Measurements from ENCODE around the gene HSD17B12.
"Not testable (repeated sequence)": the region's sequence is repeated elsewhere in the genome, so short reads cannot be mapped to it uniquely, and the experiment has no call there.

The HSD17B12 gene

GRCh38 chr11:43746670-43747069 is 66.1 kb downstream of the HSD17B12 start:
- Mint-ChIP-seq H3K9me3 (peaks cover 24% of the 10 kb centered on the region), H3K27me3 (no peaks in the 10 kb centered on the region), H3K4me1 (no peaks in the 10 kb centered on the region), H3K27ac (no peak overlapping the region), H3K4me3 (no peak overlapping the region), H3K36me3 (ENCODE audit: low read depth) (peaks cover 40% of the 10 kb centered on the region)
- no peak for DNase-seq
- no peak for ATAC-seq

GRCh38 chr11:43747130-43747802 is 66.7 kb downstream of the HSD17B12 start:
- ATAC-seq (no peak), DNase-seq (no peak)
- no peaks in the 10 kb centered on the region for H3K4me1 Mint-ChIP-seq
- H3K27me3 Mint-ChIP-seq, result no peaks in the 10 kb centered on the region
- H3K4me3 Mint-ChIP-seq, result no peak overlapping the region
- no peak overlapping the region for H3K27ac Mint-ChIP-seq
- peaks cover 24% of the 10 kb centered on the region for H3K9me3 Mint-ChIP-seq
- peaks cover 39% of the 10 kb centered on the region for H3K36me3 Mint-ChIP-seq (ENCODE audit: low read depth)

- peaks cover 23% of the 10 kb centered on the region for H3K9me3 Mint-ChIP-seq
- H3K36me3 Mint-ChIP-seq (ENCODE audit: low read depth), result peaks cover 31% of the 10 kb centered on the region
- no peak overlapping the region for H3K4me3 Mint-ChIP-seq
- ATAC-seq, result no peak
- H3K27ac Mint-ChIP-seq, result no peak overlapping the region
- H3K4me1 Mint-ChIP-seq, result no peaks in the 10 kb centered on the region
- no peak for DNase-seq
- H3K27me3 Mint-ChIP-seq, result no peaks in the 10 kb centered on the region
Measured at GRCh38 chr11:43748095-43748494, 67.6 kb downstream of the HSD17B12 start.

- Mint-ChIP-seq H3K27me3 (no peaks in the 10 kb centered on the region), H3K36me3 (ENCODE audit: low read depth) (peaks cover 29% of the 10 kb centered on the region), H3K4me3 (no peak overlapping the region), H3K4me1 (no peaks in the 10 kb centered on the region), H3K9me3 (peaks cover 19% of the 10 kb centered on the region), H3K27ac (no peak overlapping the region)
- DNase-seq (no peak), ATAC-seq (no peak)
Measured at GRCh38 chr11:43751726-43752125, 71.2 kb downstream of the HSD17B12 start.

DNA sequence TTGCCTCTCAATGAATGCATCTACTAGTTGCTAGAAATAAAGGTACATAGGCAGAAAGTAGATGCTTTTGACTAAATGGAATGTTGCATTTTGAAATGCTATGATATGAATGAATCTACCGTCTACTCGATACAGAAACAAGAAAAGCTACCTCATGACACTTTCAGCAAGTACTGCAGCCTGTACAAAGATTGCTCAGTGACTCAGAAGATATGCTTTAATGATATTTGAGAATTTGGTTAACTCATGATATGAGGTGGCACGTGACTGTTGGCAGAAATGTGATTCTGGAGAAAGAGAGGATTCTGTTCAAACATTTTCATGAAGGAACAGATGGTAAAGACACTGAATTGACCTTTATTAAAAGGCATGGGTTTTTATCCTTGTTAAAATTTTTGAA is 76.0 kb downstream of the HSD17B12 start:
- ATAC-seq (no peak), DNase-seq (no peak)
- Mint-ChIP-seq H3K27me3 (no peaks in the 10 kb centered on the region), H3K4me1 (no peaks in the 10 kb centered on the region), H3K4me3 (no peak overlapping the region), H3K36me3 (ENCODE audit: low read depth) (peaks cover 39% of the 10 kb centered on the region), H3K9me3 (peaks cover 9% of the 10 kb centered on the region), H3K27ac (no peak overlapping the region)

- Mint-ChIP-seq H3K4me1 (no peaks in the 10 kb centered on the region), H3K36me3 (ENCODE audit: low read depth) (peaks cover 42% of the 10 kb centered on the region), H3K9me3 (peaks cover 20% of the 10 kb centered on the region), H3K27ac (no peak overlapping the region), H3K27me3 (no peaks in the 10 kb centered on the region), H3K4me3 (no peak overlapping the region)
- ATAC-seq (no peak), DNase-seq (no peak)
Measured at GRCh38 chr11:43758927-43759326, 78.4 kb downstream of the HSD17B12 start.

- ATAC-seq, result no peak
- no peaks in the 10 kb centered on the region for H3K4me1 Mint-ChIP-seq
- H3K27ac Mint-ChIP-seq, result no peak overlapping the region
- no peaks in the 10 kb centered on the region for H3K27me3 Mint-ChIP-seq
- no peak for DNase-seq
- no peak overlapping the region for H3K4me3 Mint-ChIP-seq
- peaks cover 27% of the 10 kb centered on the region for H3K9me3 Mint-ChIP-seq
- H3K36me3 Mint-ChIP-seq (ENCODE audit: low read depth), result peaks cover 40% of the 10 kb centered on the region
Measured at GRCh38 chr11:43760902-43761301, 80.4 kb downstream of the HSD17B12 start.

- Mint-ChIP-seq H3K36me3 (ENCODE audit: low read depth) (peaks cover 38% of the 10 kb centered on the region), H3K4me1 (no peaks in the 10 kb centered on the region), H3K4me3 (no peak overlapping the region), H3K27me3 (no peaks in the 10 kb centered on the region), H3K9me3 (peaks cover 30% of the 10 kb centered on the region), H3K27ac (no peak overlapping the region)
- ATAC-seq (no peak), DNase-seq (no peak)
Measured at GRCh38 chr11:43765194-43765593, 84.7 kb downstream of the HSD17B12 start.

DNA sequence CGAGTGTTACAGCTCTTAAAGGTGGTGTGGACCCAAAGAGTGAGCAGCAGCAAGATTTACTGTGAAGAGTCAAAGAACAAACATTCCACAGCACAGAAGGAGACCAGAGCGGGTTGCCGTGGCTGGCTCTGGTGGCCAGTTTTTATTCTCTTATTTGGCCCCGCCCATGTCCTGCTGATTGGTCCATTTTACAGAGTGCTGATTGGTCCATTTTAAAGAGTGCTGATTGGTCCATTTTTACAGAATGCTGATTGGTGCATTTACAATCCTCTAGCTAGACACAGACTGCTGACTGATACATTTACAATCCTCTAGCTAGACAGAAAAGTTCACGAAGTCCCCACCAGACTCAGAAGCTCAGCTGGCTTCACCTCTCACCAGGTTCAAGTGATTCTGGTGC is 88.1 kb downstream of the HSD17B12 start:
- Mint-ChIP-seq H3K9me3 (peaks cover 20% of the 10 kb centered on the region), H3K36me3 (ENCODE audit: low read depth) (peaks cover 34% of the 10 kb centered on the region)
- not testable (repeated sequence) for H3K27ac Mint-ChIP-seq, DNase-seq, H3K27me3 Mint-ChIP-seq, H3K4me1 Mint-ChIP-seq, ATAC-seq, H3K4me3 Mint-ChIP-seq

GRCh38 chr11:43770173-43770572 is 89.6 kb downstream of the HSD17B12 start:
- Mint-ChIP-seq H3K27ac (no peak overlapping the region), H3K9me3 (peaks cover 12% of the 10 kb centered on the region), H3K4me3 (no peak overlapping the region), H3K4me1 (no peaks in the 10 kb centered on the region), H3K27me3 (no peaks in the 10 kb centered on the region), H3K36me3 (ENCODE audit: low read depth) (peaks cover 37% of the 10 kb centered on the region)
- ATAC-seq (no peak), DNase-seq (no peak)

GRCh38 chr11:43772733-43773132 is 92.2 kb downstream of the HSD17B12 start:
- no peak for DNase-seq
- peaks cover 5% of the 10 kb centered on the region for H3K9me3 Mint-ChIP-seq
- ATAC-seq, result no peak
- no peaks in the 10 kb centered on the region for H3K4me1 Mint-ChIP-seq
- H3K36me3 Mint-ChIP-seq (ENCODE audit: low read depth), result peaks cover 29% of the 10 kb centered on the region
- no peak overlapping the region for H3K27ac Mint-ChIP-seq
- no peaks in the 10 kb centered on the region for H3K27me3 Mint-ChIP-seq
- no peak overlapping the region for H3K4me3 Mint-ChIP-seq

- no peak for DNase-seq
Measured at GRCh38 chr11:43774786-43775185, 94.2 kb downstream of the HSD17B12 start.

GRCh38 chr11:43779306-43779705 is 98.8 kb downstream of the HSD17B12 start:
- Mint-ChIP-seq H3K4me1 (peaks cover 2% of the 10 kb centered on the region), H3K27me3 (no peaks in the 10 kb centered on the region), H3K4me3 (no peak overlapping the region), H3K27ac (no peak overlapping the region), H3K9me3 (peaks cover 23% of the 10 kb centered on the region), H3K36me3 (ENCODE audit: low read depth) (peaks cover 47% of the 10 kb centered on the region)
- ATAC-seq (no peak), DNase-seq (no peak)

More at GRCh38 chr11:43774786-43775185, 94.2 kb downstream of the HSD17B12 start:
- Mint-ChIP-seq H3K4me3 (no peak overlapping the region), H3K36me3 (ENCODE audit: low read depth) (peaks cover 30% of the 10 kb centered on the region), H3K27ac (no peak overlapping the region), H3K4me1 (no peaks in the 10 kb centered on the region), H3K9me3 (peaks cover 5% of the 10 kb centered on the region), H3K27me3 (no peaks in the 10 kb centered on the region)
- ATAC-seq, result no peak

DNA sequence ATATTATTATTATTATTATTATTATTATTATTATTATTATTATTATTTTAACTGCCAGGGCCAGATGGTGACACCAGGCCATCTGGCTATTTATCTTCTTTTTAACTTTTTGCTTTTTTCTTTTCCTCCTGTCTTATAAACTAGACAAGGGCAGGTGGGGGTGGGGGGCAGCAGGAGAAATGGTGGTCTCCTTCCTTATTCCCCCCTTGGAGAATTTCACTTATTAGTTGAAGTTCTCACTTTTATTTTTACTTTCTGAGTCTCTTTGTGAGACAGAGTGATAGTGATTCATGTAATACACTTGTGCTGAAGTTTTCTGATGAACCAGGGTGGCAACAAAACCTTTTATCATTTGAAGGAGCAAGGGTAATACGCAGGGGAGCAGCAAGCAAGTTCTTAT is 103.8 kb downstream of the HSD17B12 start:
- DNase-seq (no peak), ATAC-seq (no peak)
- peaks cover 48% of the 10 kb centered on the region for H3K36me3 Mint-ChIP-seq (ENCODE audit: low read depth)
- H3K4me1 Mint-ChIP-seq, result peaks cover 5% of the 10 kb centered on the region
- H3K27ac Mint-ChIP-seq, result no peak overlapping the region
- H3K4me3 Mint-ChIP-seq, result no peak overlapping the region
- peaks cover 27% of the 10 kb centered on the region for H3K9me3 Mint-ChIP-seq
- H3K27me3 Mint-ChIP-seq, result no peaks in the 10 kb centered on the region

DNA sequence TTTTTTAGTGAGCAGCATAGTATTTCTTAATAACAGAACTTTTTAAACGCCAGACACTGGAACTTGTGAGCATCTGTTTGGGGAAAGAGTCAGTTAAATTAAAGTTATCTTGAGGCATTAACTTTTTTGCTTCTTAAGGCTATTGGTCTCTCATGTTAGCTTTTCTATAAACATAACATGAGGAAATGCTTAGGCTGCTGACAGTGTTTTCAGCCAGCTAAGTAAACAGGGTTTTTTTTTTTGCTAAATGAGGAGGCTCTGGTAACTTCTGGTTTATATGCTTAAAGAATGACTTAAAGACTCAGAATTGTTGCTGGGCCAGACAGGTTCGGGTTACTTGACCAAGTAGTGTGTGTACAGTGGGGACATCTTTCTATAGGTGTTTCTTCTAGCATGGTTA is 104.3 kb downstream of the HSD17B12 start:
- peaks cover 5% of the 10 kb centered on the region for H3K4me1 Mint-ChIP-seq
- ATAC-seq (no peak), DNase-seq (no peak)
- H3K4me3 Mint-ChIP-seq, result no peak overlapping the region
- peaks cover 27% of the 10 kb centered on the region for H3K9me3 Mint-ChIP-seq
- no peaks in the 10 kb centered on the region for H3K27me3 Mint-ChIP-seq
- H3K27ac Mint-ChIP-seq, result no peak overlapping the region
- peaks cover 45% of the 10 kb centered on the region for H3K36me3 Mint-ChIP-seq (ENCODE audit: low read depth)

GRCh38 chr11:43785318-43785717 is 104.8 kb downstream of the HSD17B12 start:
- no peak overlapping the region for H3K4me3 Mint-ChIP-seq
- H3K36me3 Mint-ChIP-seq (ENCODE audit: low read depth), result peaks cover 42% of the 10 kb centered on the region
- ATAC-seq, result no peak
- no peak for DNase-seq
- no peaks in the 10 kb centered on the region for H3K27me3 Mint-ChIP-seq
- H3K9me3 Mint-ChIP-seq, result peaks cover 27% of the 10 kb centered on the region
- peaks cover 5% of the 10 kb centered on the region for H3K4me1 Mint-ChIP-seq
- no peak overlapping the region for H3K27ac Mint-ChIP-seq
